WTC11 (cell line): ENCODE measurements around the gene RNF43. TPM values are rescaled to one million over a fixed set of nuclear protein-coding genes. Genes with fewer than 3 reads are reported as not detected.

ENCODE experiments used
- ATAC-seq: fragments of 200-7000 bp; cut with Tn5 transposase; 2 replicates; pipeline ENCODE4 v1.10.0; 2021; ENCODE audit warnings: mild to moderate bottlenecking, moderate library complexity
- CTCF ChIA-PET: fragments of 300-600 bp; sonication (Branson Sonifier 250); formaldehyde crosslinking; loops from one replicate; lab custom pipeline; 2021; ENCODE audit warnings: antibody characterized with exemption; lab: Charles Lee
- POLR2A ChIA-PET: fragments of 350-600 bp; sonication (Branson Sonifier 250); formaldehyde crosslinking; loops from one replicate; lab custom pipeline; 2021; ENCODE audit warnings: antibody characterized with exemption; lab: Charles Lee
- DNase-seq: peaks from one replicate; pipeline ENCODE4 v3.0.0; 2021; ENCODE audit warnings: low spot score
- H3K27ac Mint-ChIP-seq: 2 replicates; pipeline ENCODE4 v1.8.0; 2021; ENCODE audit warnings: mixed read lengths
- H3K27me3 Mint-ChIP-seq: 2 replicates; pipeline ENCODE4 v1.8.0; 2021; ENCODE audit warnings: low read depth, mild to moderate bottlenecking, moderate library complexity, mixed read lengths
- H3K36me3 Mint-ChIP-seq: 2 replicates; pipeline ENCODE4 v1.8.0; 2021; ENCODE audit warnings: mixed read lengths
- H3K4me1 Mint-ChIP-seq: 2 replicates; pipeline ENCODE4 v1.8.0; 2022; ENCODE audit warnings: mixed read lengths
- H3K4me3 Mint-ChIP-seq: 2 replicates; pipeline ENCODE4 v1.8.0; 2021; ENCODE audit warnings: mild to moderate bottlenecking, moderate library complexity, mixed read lengths
- H3K9me3 Mint-ChIP-seq: 2 replicates; pipeline ENCODE4 v1.8.0; 2021; ENCODE audit warnings: mixed read lengths
- AR ChIP-seq: fragments of 250-450 bp; sonication (Bioruptor Pico); IDR thresholded peaks from 2 replicates; pipeline ENCODE4 v1.9.0; 2021; ENCODE audit warnings: mild to moderate bottlenecking
- ATF1 ChIP-seq: sonication (generic); formaldehyde crosslinking; IDR thresholded peaks from 2 replicates; pipeline ENCODE4 v1.8.1; 2023; ENCODE audit warnings: mild to moderate bottlenecking, moderate library complexity, missing genetic modification reagents
- ATF3 ChIP-seq: sonication (generic); formaldehyde crosslinking; conservative IDR thresholded peaks from 2 replicates; pipeline ENCODE4 v1.8.1; 2022; ENCODE audit warnings: mild to moderate bottlenecking, missing genetic modification reagents
- FOXK1 ChIP-seq: sonication (generic); formaldehyde crosslinking; IDR thresholded peaks from 2 replicates; pipeline ENCODE4 v1.8.0; 2022; ENCODE audit warnings: mild to moderate bottlenecking, moderate library complexity, missing genetic modification reagents
- GABPB1 ChIP-seq: sonication (generic); formaldehyde crosslinking; IDR thresholded peaks from 2 replicates; pipeline ENCODE4 v1.8.1; 2023; ENCODE audit warnings: mild to moderate bottlenecking, missing genetic modification reagents
- MXD4 ChIP-seq: fragments of 250-450 bp; sonication (Bioruptor Pico); IDR thresholded peaks from 2 replicates; pipeline ENCODE4 v1.8.0; 2021; ENCODE audit warnings: mild to moderate bottlenecking, moderate library complexity, borderline replicate concordance
- PREB ChIP-seq: sonication (generic); formaldehyde crosslinking; IDR thresholded peaks from 2 replicates; pipeline ENCODE4 v1.8.1; 2022; ENCODE audit warnings: mild to moderate bottlenecking, missing genetic modification reagents, moderate library complexity, borderline replicate concordance
- RELA ChIP-seq: sonication (generic); formaldehyde crosslinking; IDR thresholded peaks from 2 replicates; pipeline ENCODE4 v1.8.1; 2022; ENCODE audit warnings: missing genetic modification reagents, mild to moderate bottlenecking, borderline replicate concordance
- SMAD4 ChIP-seq: sonication (generic); formaldehyde crosslinking; IDR thresholded peaks from 2 replicates; pipeline ENCODE4 v1.8.0; 2022; ENCODE audit warnings: mild to moderate bottlenecking, missing genetic modification reagents
- TEAD1 ChIP-seq: sonication (generic); formaldehyde crosslinking; IDR thresholded peaks from 2 replicates; pipeline ENCODE4 v1.8.0; 2022; ENCODE audit warnings: mild to moderate bottlenecking, missing genetic modification reagents
- TP53 ChIP-seq: sonication (generic); formaldehyde crosslinking; IDR thresholded peaks from 2 replicates; pipeline ENCODE4 v1.8.1; 2023; ENCODE audit warnings: mild to moderate bottlenecking, missing genetic modification reagents
- ZNF263 ChIP-seq: sonication (generic); formaldehyde crosslinking; IDR thresholded peaks from 2 replicates; pipeline ENCODE4 v1.8.1; 2022; ENCODE audit warnings: low read depth, mild to moderate bottlenecking, moderate library complexity, missing genetic modification reagents
- ZNF423 ChIP-seq: fragments of 250-450 bp; sonication (Bioruptor Pico); IDR thresholded peaks from 2 replicates; pipeline ENCODE4 v2.1.2; 2022; ENCODE audit warnings: mild to moderate bottlenecking, moderate library complexity
- ZNF425 ChIP-seq: fragments of 250-450 bp; sonication (Bioruptor Pico); conservative IDR thresholded peaks from 2 replicates; pipeline ENCODE4 v1.9.0; 2021; ENCODE audit warnings: mild to moderate bottlenecking
- ZNF671 ChIP-seq: fragments of 250-450 bp; sonication (Bioruptor Pico); IDR thresholded peaks from 2 replicates; pipeline ENCODE4 v1.8.0; 2021; ENCODE audit warnings: mild to moderate bottlenecking
- total RNA-seq: library from RNA; stranded (reverse); gene quantifications from 3 replicates; pipeline ENCODE4 v1.2.3, GENCODE V29; 2021
- TF ChIP-seq, protein P1 (sequence below): sonication (generic); formaldehyde crosslinking; IDR thresholded peaks from 2 replicates; pipeline ENCODE4 v1.8.0; 2022; ENCODE audit warnings: mild to moderate bottlenecking, missing genetic modification reagents
- TF ChIP-seq, protein P2 (sequence below): sonication (generic); formaldehyde crosslinking; IDR thresholded peaks from 2 replicates; pipeline ENCODE4 v1.8.1; 2022; ENCODE audit warnings: mild to moderate bottlenecking, moderate library complexity, missing genetic modification reagents
- TF ChIP-seq, protein P3 (sequence below): sonication (generic); formaldehyde crosslinking; conservative IDR thresholded peaks from 2 replicates; pipeline ENCODE4 v1.8.1; 2023; ENCODE audit warnings: mild to moderate bottlenecking, low read depth, missing genetic modification reagents, moderate library complexity
- TF ChIP-seq, protein P4 (sequence below): sonication (generic); formaldehyde crosslinking; IDR thresholded peaks from 2 replicates; pipeline ENCODE4 v1.8.0; 2023; ENCODE audit warnings: missing genetic modification reagents

The RNF43 gene
- total RNA-seq, 1 experiment from 2014 or later: 3.6 TPM

- TF ChIP-seq FOXK1 (CRISPR knock-in tag): no peak
- TF ChIP-seq, protein P1, sequence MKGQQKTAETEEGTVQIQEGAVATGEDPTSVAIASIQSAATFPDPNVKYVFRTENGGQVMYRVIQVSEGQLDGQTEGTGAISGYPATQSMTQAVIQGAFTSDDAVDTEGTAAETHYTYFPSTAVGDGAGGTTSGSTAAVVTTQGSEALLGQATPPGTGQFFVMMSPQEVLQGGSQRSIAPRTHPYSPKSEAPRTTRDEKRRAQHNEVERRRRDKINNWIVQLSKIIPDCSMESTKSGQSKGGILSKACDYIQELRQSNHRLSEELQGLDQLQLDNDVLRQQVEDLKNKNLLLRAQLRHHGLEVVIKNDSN: no peak
- TF ChIP-seq ATF3 (CRISPR knock-in tag): no peak
- no peak for TF ChIP-seq ATF1 (CRISPR knock-in tag)
- TF ChIP-seq, all 79 proteins: peak for 0
Observed at GRCh38 chr17:58382872-58383242, 34.5 kb downstream of the RNF43 start (continued).

DNA sequence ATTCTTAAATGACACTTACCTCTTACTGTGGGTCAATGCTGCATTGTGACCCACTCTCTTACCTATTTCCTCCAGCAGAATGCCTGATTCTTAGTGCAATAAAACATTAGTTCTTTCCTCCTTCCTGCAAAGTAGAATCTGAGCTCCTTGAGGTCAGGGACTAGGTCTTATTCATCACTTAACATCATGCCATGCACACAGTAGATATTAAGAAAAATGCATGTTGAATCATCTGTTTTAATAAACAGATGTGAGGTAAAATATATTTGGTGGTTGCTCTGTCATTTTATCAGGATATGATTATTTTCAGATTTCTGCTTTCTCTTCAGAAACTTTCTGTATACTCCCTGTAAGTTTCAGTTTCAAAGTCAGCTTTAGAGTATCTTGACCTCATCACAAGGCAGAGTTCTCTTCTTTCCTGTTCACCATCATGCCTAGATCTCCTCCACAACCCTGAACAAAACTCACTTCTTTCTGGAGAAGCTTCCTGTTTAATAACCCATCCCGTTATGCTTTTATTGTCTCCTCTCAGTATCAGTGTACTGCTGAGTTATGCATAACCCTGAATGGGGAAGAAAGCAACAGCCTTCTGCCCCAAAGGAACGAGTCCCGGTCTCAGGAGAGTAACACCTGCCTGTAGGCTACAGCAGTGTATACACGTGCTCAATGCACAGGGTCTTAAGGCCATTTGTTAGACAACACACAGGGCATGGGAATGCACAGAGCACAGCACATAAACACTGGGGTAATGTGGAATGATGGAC, 35.0 kb downstream of the RNF43 start:
- peaks cover 25% of the 10 kb centered on the region for H3K4me1 Mint-ChIP-seq
- no peaks in the 10 kb centered on the region for H3K27me3 Mint-ChIP-seq
- H3K36me3 Mint-ChIP-seq: no peaks in the 10 kb centered on the region
- no peak overlapping the region for H3K4me3 Mint-ChIP-seq
- TF ChIP-seq AR (no peak), SMAD4 (CRISPR knock-in tag) (no peak), GABPB1 (peak; percentile 37; the same call in 1 of the 2 replicates), TP53 (CRISPR knock-in tag) (no peak), TEAD1 (CRISPR knock-in tag) (no peak), ZNF423 (CRISPR knock-in tag) (no peak), ZNF263 (no peak), MXD4 (CRISPR knock-in tag) (no peak)
- TF ChIP-seq, protein P2, sequence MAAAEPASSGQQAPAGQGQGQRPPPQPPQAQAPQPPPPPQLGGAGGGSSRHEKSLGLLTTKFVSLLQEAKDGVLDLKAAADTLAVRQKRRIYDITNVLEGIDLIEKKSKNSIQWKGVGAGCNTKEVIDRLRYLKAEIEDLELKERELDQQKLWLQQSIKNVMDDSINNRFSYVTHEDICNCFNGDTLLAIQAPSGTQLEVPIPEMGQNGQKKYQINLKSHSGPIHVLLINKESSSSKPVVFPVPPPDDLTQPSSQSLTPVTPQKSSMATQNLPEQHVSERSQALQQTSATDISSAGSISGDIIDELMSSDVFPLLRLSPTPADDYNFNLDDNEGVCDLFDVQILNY (CRISPR knock-in tag): no peak
- TF ChIP-seq, all 79 proteins: peak for 1
- no peak for DNase-seq
- no peak for ATAC-seq
- no peak overlapping the region for H3K27ac Mint-ChIP-seq
- POLR2A ChIA-PET: no interaction called here
- CTCF ChIA-PET: interaction anchor here (0.5 to 1.9 kb wide), 2 partner anchors 35 to 562 kb away, joined by 3 to 4 read pairs; partner anchors contain the start of gene RNF43
- no peaks in the 10 kb centered on the region for H3K9me3 Mint-ChIP-seq

- no peak for ATAC-seq
- TF ChIP-seq, protein P3, sequence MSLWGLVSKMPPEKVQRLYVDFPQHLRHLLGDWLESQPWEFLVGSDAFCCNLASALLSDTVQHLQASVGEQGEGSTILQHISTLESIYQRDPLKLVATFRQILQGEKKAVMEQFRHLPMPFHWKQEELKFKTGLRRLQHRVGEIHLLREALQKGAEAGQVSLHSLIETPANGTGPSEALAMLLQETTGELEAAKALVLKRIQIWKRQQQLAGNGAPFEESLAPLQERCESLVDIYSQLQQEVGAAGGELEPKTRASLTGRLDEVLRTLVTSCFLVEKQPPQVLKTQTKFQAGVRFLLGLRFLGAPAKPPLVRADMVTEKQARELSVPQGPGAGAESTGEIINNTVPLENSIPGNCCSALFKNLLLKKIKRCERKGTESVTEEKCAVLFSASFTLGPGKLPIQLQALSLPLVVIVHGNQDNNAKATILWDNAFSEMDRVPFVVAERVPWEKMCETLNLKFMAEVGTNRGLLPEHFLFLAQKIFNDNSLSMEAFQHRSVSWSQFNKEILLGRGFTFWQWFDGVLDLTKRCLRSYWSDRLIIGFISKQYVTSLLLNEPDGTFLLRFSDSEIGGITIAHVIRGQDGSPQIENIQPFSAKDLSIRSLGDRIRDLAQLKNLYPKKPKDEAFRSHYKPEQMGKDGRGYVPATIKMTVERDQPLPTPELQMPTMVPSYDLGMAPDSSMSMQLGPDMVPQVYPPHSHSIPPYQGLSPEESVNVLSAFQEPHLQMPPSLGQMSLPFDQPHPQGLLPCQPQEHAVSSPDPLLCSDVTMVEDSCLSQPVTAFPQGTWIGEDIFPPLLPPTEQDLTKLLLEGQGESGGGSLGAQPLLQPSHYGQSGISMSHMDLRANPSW (CRISPR knock-in tag): no peak
- peak; percentile 54 for TF ChIP-seq GABPB1
- TF ChIP-seq ZNF671 (CRISPR knock-in tag): no peak
- TF ChIP-seq, protein P4, sequence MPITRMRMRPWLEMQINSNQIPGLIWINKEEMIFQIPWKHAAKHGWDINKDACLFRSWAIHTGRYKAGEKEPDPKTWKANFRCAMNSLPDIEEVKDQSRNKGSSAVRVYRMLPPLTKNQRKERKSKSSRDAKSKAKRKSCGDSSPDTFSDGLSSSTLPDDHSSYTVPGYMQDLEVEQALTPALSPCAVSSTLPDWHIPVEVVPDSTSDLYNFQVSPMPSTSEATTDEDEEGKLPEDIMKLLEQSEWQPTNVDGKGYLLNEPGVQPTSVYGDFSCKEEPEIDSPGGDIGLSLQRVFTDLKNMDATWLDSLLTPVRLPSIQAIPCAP: no peak
- no peak for TF ChIP-seq RELA (CRISPR knock-in tag)
- TF ChIP-seq ZNF425: no peak
- TF ChIP-seq PREB (CRISPR knock-in tag): 0 out of 2 replicates have a peak, but pooled peaks have one; percentile 14
Observed at GRCh38 chr17:58381124-58382035, 36.0 kb downstream of the RNF43 start.

More at GRCh38 chr17:58381124-58382035, 36.0 kb downstream of the RNF43 start:
- DNase-seq: no peak
- Mint-ChIP-seq H3K4me1 (peaks cover 34% of the 10 kb centered on the region), H3K27ac (no peak overlapping the region), H3K27me3 (no peaks in the 10 kb centered on the region), H3K36me3 (no peaks in the 10 kb centered on the region), H3K9me3 (no peaks in the 10 kb centered on the region), H3K4me3 (no peak overlapping the region)
- ChIA-PET POLR2A (interaction anchor here (0.6 kb wide), 1 partner anchor 70 kb away, joined by 4 read pairs; no protein-coding TSS in a partner anchor), CTCF (interaction anchor here (0.5 kb wide), 1 partner anchor 563 kb away, joined by 3 read pairs; no protein-coding TSS in a partner anchor)
